22Rv1 (cell line): ENCODE results near the gene RNF166.

ENCODE experiments used
- ZFX ChIP-seq: fragments of 450-650 bp; IDR thresholded peaks from 2 replicates; pipeline ENCODE4 v1.6.1; 2017; ENCODE audit warnings: antibody characterized with exemption, borderline replicate concordance
- TF ChIP-seq, protein P1 (sequence below): fragments of 450-650 bp; IDR thresholded peaks from 2 replicates; pipeline ENCODE4 v1.5.1; 2017; ENCODE audit warnings: mild to moderate bottlenecking

- TF ChIP-seq, protein P1, sequence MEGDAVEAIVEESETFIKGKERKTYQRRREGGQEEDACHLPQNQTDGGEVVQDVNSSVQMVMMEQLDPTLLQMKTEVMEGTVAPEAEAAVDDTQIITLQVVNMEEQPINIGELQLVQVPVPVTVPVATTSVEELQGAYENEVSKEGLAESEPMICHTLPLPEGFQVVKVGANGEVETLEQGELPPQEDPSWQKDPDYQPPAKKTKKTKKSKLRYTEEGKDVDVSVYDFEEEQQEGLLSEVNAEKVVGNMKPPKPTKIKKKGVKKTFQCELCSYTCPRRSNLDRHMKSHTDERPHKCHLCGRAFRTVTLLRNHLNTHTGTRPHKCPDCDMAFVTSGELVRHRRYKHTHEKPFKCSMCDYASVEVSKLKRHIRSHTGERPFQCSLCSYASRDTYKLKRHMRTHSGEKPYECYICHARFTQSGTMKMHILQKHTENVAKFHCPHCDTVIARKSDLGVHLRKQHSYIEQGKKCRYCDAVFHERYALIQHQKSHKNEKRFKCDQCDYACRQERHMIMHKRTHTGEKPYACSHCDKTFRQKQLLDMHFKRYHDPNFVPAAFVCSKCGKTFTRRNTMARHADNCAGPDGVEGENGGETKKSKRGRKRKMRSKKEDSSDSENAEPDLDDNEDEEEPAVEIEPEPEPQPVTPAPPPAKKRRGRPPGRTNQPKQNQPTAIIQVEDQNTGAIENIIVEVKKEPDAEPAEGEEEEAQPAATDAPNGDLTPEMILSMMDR: no peak
- TF ChIP-seq ZFX: no peak
These were observed 5.6 kb upstream of the RNF166 start for GRCh38 chr16:88711750-88712340.
